T-helper 17 cell (primary cell): ENCODE measurements around the gene MAN1C1. TPM values are rescaled to one million over a fixed set of nuclear protein-coding genes. Genes with fewer than 3 reads are reported as not detected.
"Not testable (repeated sequence)": the region's sequence is repeated elsewhere in the genome, so short reads cannot be mapped to it uniquely, and the experiment has no call there.

Source experiments
- ATAC-seq: fragments of 150-1000 bp; cut with Tn5 transposase; 2 replicates; pipeline ENCODE4 v1.10.0; 2021; ENCODE audit warnings: mild to moderate bottlenecking, moderate library complexity
- DNase-seq, 3 donors: peaks; one replicate each; pipeline versions ENCODE4 v3.0.0 to v3.0.0-alpha.2; 2020 to 2021
- H3K9me3 ChIP-seq: one replicate; pipeline ENCODE4 v1.7.0; 2013; ENCODE audit warnings: low read length, mild to moderate bottlenecking; ENCODE audit not compliant: control insufficient read depth, poor library complexity, severe bottlenecking
- H3K27ac Mint-ChIP-seq: one replicate; pipeline ENCODE4 v1.8.0; 2022; ENCODE audit warnings: mild to moderate bottlenecking, moderate library complexity, mixed read lengths
- H3K27me3 Mint-ChIP-seq: one replicate; pipeline ENCODE4 v1.8.0; 2022; ENCODE audit warnings: mixed read lengths
- H3K36me3 Mint-ChIP-seq: one replicate; pipeline ENCODE4 v1.8.0; 2022; ENCODE audit warnings: low read depth, mixed read lengths
- H3K4me1 Mint-ChIP-seq: one replicate; pipeline ENCODE4 v1.8.0; 2022; ENCODE audit warnings: mild to moderate bottlenecking, mixed read lengths
- H3K4me3 Mint-ChIP-seq: one replicate; pipeline ENCODE4 v1.8.0; 2022; ENCODE audit warnings: mild to moderate bottlenecking, moderate library complexity, mixed read lengths
- total RNA-seq, 4 donors: library from RNA in 2 of 4; stranded (reverse) in 2 of 4; gene quantifications; one replicate each; pipeline ENCODE4 v1.2.3 and lab custom pipeline; 2022 to 2026

Gene MAN1C1
- total RNA-seq, 2 donors from 2014 or later: 16.9 to 27.3 TPM

DNA sequence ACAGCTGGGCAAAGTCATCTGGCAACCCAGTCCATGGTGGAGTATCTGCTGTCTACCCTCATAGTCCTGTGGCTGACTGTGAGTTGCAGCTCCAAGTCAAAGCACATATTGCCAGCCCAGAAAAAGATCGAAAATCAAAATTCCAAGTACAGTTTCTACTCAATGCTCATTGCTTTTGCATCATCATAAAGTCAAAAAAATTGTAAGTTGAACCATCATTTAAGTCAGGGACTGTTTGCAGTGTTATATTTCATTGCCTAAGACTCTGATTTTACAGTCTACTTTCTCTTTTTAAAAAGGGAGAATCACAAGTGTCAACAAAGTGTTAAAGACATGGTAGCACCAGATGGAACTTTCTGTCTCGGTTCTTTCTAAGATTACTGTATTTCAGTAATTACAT is 22.7 kb upstream of the MAN1C1 start:
- H3K9me3 ChIP-seq: no peaks in the 10 kb centered on the region
- ATAC-seq (no peak), DNase-seq (no peak)

DNA sequence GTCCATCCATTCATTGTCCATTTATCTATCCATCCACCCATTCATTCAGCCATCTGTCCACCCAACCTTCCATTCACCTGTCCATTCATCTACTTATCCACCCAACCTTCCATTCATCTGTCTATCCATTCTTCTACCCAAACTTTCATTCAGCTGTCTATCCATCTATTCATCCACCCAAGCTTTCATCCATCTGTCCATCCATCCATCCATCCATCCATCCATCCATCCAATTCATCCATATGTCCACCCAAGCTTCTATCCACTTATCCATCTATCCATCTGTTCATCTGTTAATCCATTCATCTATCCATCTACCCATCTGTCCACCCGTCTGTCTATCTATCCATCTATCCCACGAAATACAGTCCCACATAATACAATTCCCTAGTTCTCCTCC is 21.6 kb upstream of the MAN1C1 start:
- ATAC-seq (no peak), DNase-seq (no peak)
- H3K4me3 Mint-ChIP-seq: no peak overlapping the region
- H3K9me3 ChIP-seq: no peaks in the 10 kb centered on the region
- no peaks in the 10 kb centered on the region for H3K36me3 Mint-ChIP-seq
- no peak overlapping the region for H3K27ac Mint-ChIP-seq
- peaks cover 11% of the 10 kb centered on the region for H3K4me1 Mint-ChIP-seq
- H3K27me3 Mint-ChIP-seq: no peaks in the 10 kb centered on the region

More for the DNA sequence above, 22.7 kb upstream of the MAN1C1 start:
- Mint-ChIP-seq H3K4me1 (peaks cover 9% of the 10 kb centered on the region), H3K4me3 (no peak overlapping the region), H3K27me3 (no peaks in the 10 kb centered on the region), H3K36me3 (no peaks in the 10 kb centered on the region), H3K27ac (no peak overlapping the region)

DNA sequence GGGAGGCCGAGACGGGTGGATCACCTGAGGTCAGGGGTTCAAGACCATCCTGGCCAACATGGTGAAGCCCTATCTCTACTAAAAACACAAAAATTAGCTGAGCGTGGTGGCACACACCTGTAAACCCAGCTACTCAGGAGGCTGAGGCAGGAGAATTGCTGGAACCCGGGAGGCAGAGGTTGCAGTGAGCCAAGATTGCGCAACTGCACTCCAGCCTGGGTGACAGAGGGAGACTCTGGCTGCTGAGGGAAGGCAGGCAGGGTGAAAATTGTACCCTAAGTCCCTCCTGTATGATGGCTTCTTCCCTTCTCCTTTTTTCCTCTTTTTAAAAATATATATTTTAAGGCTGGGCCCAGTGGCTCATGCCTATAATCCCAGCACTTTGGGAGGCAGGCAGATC is 19.9 kb upstream of the MAN1C1 start:
- DNase-seq, H3K4me3 Mint-ChIP-seq, H3K27me3 Mint-ChIP-seq, ATAC-seq, H3K27ac Mint-ChIP-seq, H3K4me1 Mint-ChIP-seq, H3K36me3 Mint-ChIP-seq, H3K9me3 ChIP-seq: not testable (repeated sequence)

- H3K4me3 Mint-ChIP-seq: no peak overlapping the region
- H3K4me1 Mint-ChIP-seq: peaks cover 11% of the 10 kb centered on the region
- ATAC-seq (no peak), DNase-seq (no peak)
- H3K27ac Mint-ChIP-seq: no peak overlapping the region
- no peaks in the 10 kb centered on the region for H3K36me3 Mint-ChIP-seq
- H3K9me3 ChIP-seq: no peaks in the 10 kb centered on the region
- no peaks in the 10 kb centered on the region for H3K27me3 Mint-ChIP-seq
These were observed 17.7 kb upstream of the MAN1C1 start for GRCh38 chr1:25598879-25599278.

DNA sequence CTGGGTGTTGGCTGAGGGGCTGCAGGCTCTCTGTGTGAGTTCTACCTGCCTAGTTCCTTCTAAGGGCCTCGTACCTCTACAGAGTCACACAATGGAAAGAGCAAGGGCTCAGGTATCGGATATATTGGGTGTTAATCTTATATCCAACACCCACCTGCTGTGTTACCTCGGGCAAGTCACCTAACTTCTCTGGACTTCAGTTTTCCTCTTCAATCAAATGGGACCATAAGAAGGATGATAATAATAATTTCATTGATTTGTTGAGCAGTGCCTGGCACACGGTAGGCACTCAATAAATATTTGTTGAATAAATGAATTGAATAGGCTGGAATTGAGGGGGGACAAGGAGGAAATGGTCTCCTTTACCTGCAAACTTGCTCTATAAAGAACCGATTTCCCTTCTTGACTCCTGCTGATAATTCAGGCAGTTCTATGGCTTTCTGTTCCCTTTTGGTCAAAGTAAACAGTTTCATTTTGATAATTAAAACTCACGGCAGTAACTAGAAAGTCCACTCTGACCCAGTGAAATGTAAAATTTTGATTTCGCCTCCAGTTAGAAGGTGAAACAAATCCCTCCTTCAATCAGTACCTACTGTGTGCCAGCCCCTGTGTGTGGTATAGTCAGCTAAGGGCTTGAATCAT is 16.5 kb upstream of the MAN1C1 start:
- no peak for DNase-seq
- no peaks in the 10 kb centered on the region for H3K36me3 Mint-ChIP-seq
- peak overlapping the region; percentile 19 for H3K27ac Mint-ChIP-seq
- peaks cover 11% of the 10 kb centered on the region for H3K4me1 Mint-ChIP-seq
- no peaks in the 10 kb centered on the region for H3K27me3 Mint-ChIP-seq
- no peak for ATAC-seq
- H3K4me3 Mint-ChIP-seq: no peak overlapping the region
- H3K9me3 ChIP-seq: no peaks in the 10 kb centered on the region

DNA sequence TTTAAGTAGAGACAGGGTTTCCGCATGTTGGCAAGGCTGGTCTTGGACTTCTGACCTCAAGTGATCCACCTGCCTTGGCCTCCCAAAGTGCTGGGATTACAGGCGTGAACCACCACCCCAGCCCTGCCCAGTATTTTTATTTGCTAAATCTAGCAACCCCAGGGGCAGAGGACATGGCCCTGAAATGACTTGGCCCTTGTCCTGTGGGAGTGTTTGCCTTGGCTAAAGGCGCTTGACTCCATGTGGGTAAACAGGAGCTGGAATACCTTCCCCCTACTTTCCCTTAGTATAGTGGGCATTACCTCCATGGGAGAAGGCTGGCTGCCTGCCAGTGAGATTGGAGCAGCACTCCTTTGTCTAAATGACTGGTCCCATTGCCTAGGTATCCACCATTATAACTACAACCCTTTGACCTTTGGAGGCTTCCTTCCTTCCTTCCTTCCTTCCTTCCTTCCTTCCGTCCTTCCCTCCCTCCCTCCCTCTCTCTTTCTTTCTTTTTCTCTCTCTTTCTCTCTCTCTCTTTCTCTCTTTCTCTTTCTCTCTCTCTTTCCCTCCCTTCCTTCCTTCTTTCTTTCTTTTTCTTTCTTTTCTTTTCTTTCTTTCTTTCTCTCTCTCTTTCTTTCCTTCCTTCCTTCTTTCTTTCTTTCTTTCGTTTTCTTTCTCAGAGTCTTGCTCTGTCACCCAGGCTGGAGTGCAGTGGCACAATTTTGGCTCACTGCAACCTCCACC is 15.5 kb upstream of the MAN1C1 start:
- not testable (repeated sequence) for H3K36me3 Mint-ChIP-seq, H3K27me3 Mint-ChIP-seq, H3K9me3 ChIP-seq, DNase-seq, ATAC-seq, H3K27ac Mint-ChIP-seq
- Mint-ChIP-seq H3K4me1 (peaks cover 11% of the 10 kb centered on the region), H3K4me3 (peak overlapping the region; percentile 66)

DNA sequence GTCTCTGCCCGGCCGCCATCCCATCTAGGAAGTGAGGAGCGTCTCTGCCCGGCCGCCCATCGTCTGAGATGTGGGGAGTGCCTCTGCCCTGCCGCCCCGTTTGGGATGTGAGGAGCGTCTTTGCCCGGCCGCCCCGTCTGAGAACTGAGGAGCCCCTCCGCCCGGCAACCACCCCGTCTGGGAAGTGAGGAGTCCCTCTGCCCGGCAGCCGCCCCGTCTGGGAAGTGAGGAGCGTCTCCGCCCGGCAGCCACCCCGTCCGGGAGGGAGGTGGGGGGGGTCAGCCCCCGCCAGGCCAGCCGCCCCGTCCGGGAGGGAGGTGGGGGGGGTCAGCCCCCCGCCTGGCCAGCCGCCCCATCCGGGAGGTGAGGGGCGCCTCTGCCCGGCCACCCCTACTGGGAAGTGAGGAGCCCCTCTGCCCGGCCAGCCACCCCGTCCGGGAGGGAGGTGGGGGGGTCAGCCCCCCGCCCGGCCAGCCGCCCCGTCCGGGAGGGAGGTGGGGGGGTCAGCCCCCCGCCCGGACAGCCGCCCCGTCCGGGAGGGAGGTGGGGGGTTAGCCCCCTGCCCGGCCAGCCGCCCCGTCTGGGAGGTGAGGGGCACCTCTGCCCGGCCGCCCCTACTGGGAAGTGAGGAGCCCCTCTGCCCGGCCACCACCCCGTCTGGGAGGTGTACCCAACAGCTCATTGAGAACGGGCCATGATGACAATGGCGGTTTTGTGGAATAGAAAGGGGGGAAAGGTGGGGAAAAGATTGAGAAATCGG is 12.6 kb upstream of the MAN1C1 start:
- ATAC-seq: not testable (repeated sequence)

DNA sequence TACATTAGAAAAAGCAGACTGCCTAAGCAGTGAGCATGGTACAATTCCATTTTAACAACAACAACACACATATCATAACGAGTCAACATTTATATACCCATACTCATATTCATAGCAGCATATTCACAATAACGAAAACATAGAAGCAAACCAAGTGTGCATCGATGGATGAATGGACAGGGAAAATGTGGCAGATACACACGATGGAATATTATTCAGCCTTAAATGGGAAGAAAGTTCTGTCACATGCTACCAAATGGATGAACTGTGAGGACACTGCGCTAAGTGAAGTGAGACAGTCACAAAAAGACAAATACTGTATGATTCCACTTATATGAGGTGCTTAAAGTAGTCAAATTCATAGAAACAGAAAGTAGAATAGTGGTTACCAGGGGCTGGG is 9.5 kb upstream of the MAN1C1 start:
- no peaks in the 10 kb centered on the region for H3K36me3 Mint-ChIP-seq
- H3K27ac Mint-ChIP-seq: no peak overlapping the region
- peaks cover 27% of the 10 kb centered on the region for H3K27me3 Mint-ChIP-seq
- DNase-seq (no peak), ATAC-seq (no peak)
- no peak overlapping the region for H3K4me3 Mint-ChIP-seq
- no peaks in the 10 kb centered on the region for H3K9me3 ChIP-seq
- peaks cover 16% of the 10 kb centered on the region for H3K4me1 Mint-ChIP-seq

More for the DNA sequence above, 12.6 kb upstream of the MAN1C1 start:
- not testable (repeated sequence) for H3K36me3 Mint-ChIP-seq, H3K4me3 Mint-ChIP-seq, H3K9me3 ChIP-seq, H3K27ac Mint-ChIP-seq, DNase-seq
- Mint-ChIP-seq H3K27me3 (peaks cover 23% of the 10 kb centered on the region), H3K4me1 (peaks cover 14% of the 10 kb centered on the region)

DNA sequence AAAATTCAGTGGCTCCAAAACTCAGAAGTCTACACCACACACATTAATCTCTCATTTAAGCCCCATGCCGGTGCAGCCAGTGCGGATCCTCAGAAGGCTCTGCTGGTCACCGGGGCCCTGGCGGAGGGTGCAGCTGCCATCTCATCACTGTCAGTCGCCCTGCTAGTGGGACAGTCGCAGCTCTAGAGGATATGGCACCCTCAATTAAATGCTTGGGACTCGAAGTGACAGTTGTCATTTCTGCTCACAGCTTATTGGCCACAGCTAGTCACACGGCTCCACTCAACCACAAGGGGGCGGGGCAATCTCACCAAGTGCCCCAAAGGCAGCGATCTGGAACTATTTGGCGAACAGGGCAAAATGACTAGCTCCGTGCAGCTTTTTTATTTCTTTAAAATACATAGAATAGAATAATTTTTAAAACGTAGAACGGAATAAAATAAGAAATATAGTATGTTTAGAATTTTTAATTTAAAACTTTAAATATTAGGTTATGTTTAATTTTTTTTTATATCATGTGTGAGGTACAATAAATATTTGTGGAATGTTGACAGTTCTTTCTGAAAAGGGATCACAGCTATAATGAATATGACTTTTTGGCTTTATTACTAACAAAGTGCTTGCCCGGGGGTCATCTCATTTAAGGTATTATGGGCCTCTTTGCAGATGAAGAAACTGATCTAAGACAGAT is 8.0 kb upstream of the MAN1C1 start:
- Mint-ChIP-seq H3K27me3 (peaks cover 30% of the 10 kb centered on the region), H3K27ac (no peak overlapping the region), H3K4me3 (peak overlapping the region; percentile 47), H3K36me3 (no peaks in the 10 kb centered on the region), H3K4me1 (peaks cover 16% of the 10 kb centered on the region)
- DNase-seq (peak; percentile 69 to 81 (median 72)), ATAC-seq (peak; percentile 99)
- no peaks in the 10 kb centered on the region for H3K9me3 ChIP-seq

- no peaks in the 10 kb centered on the region for H3K9me3 ChIP-seq
- DNase-seq (no peak), ATAC-seq (no peak)
- H3K27ac Mint-ChIP-seq: no peak overlapping the region
- H3K4me1 Mint-ChIP-seq: peaks cover 20% of the 10 kb centered on the region
- no peaks in the 10 kb centered on the region for H3K36me3 Mint-ChIP-seq
- no peak overlapping the region for H3K4me3 Mint-ChIP-seq
- peaks cover 30% of the 10 kb centered on the region for H3K27me3 Mint-ChIP-seq
These were observed 6.7 kb upstream of the MAN1C1 start for GRCh38 chr1:25609921-25610320.

DNA sequence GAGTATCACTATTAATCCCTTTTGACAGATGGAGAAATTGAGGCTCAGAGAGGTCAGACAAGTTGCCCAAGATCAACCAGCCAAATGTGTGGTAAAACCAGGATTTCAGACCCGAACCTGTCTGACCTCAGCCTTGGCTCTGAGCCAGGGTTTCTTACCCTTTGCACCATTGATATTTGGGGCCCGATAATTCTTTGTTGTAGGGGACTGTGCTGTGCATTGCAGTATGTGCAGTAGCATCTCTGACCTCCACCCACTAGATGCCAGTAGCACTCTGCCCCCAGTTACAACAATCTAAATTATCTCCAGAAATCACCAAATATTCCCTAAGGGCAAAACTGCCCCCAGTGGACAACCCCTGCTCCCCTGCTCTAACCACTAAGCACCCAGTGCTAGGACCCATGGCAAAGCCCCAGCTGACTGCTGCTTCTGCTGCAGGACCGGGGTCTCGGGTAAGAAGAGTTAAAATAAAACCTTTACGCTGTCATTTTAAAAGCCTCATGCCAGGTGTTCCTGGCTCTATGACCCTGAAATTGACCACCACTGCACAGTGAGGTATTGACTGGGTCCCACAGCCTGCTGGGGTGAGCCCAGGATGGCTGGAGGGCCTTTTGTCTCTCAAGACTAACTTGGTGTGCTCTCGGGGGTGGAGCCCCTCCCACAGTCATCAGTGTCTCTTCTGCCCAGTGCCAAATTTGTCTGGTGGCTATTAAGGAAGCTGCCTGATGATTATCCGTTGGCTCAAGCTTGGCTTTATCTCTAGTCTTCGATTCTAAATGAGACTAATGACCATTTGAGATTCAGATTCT is 5.6 kb upstream of the MAN1C1 start:
- Mint-ChIP-seq H3K4me1 (peaks cover 26% of the 10 kb centered on the region), H3K27me3 (peaks cover 21% of the 10 kb centered on the region), H3K27ac (no peak overlapping the region), H3K36me3 (no peaks in the 10 kb centered on the region), H3K4me3 (no peak overlapping the region)
- DNase-seq (no peak), ATAC-seq (peak; percentile 37)
- no peaks in the 10 kb centered on the region for H3K9me3 ChIP-seq

DNA sequence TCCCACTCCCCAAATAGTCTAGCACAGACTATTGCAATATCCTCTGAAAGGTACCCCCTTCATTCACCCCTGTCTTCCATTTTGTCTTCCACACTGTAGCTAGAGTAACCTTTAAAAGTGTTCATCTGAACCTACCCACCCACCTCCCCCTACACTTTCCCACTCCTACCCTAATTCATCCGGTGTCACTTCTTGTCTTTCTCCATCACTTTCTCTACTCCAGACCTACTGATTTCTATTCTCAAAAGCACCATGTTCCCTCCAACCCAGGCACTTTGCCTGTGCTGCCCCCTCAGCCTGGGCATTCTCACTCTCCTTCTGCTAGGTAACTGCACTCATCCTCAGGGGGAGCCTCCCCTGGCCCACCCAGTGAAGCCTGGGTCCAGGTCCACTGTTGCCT is 4.7 kb upstream of the MAN1C1 start:
- Mint-ChIP-seq H3K4me3 (no peak overlapping the region), H3K36me3 (no peaks in the 10 kb centered on the region), H3K27ac (peak overlapping the region; percentile 16), H3K4me1 (peaks cover 26% of the 10 kb centered on the region), H3K27me3 (peaks cover 13% of the 10 kb centered on the region)
- no peak for DNase-seq
- no peaks in the 10 kb centered on the region for H3K9me3 ChIP-seq
- no peak for ATAC-seq
